SIG-M5 treated with dmso at 0.1 percent for 504 hours (cell line): ENCODE measurements around the gene AFTPH.
"Not testable (repeated sequence)": the region's sequence is repeated elsewhere in the genome, so short reads cannot be mapped to it uniquely, and the experiment has no call there.

ENCODE experiments used
- DNase-seq: peaks from one replicate; lab custom pipeline; 2025; ENCODE audit not compliant: unreplicated experiment; lab: John Stamatoyannopoulos, UW

Gene AFTPH

DNA sequence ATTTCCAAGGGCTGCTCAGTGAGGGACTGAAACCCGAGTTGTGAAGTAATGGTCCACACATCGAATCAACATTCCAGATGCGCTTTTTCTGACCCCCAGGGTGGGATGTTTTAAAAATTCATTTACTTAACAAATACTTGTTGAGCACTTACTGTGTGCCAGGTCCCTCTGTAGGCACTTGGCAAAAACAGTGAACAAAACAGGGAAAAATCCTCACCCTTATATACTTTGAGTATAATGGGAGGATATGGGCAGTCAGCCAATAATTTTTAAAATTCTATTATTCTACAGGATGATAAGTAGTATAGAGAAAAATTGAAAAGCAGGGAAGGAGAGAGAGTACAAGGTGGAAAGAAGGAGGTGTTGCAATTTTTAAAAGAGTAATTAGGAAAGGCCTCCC lies 31.3 kb upstream of the AFTPH start:
- DNase-seq: no peak

DNA sequence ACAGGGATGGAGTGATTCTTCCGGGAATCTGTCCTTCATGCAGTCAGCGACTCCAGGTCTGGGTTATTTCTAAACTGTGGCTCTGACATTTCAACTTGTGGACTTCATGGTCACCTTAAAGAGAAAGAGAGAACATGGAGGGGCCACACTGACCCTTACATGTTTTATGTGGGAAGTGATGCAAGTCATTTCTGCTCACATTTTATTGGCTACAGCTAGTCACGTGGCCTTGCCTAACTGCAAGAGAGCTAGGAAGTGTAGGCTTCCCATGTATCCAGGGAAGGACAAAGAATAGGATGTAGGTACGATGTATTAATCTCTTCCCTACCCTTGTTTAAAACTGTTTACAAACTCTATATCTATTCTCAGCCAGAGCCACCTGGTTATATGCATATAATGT lies 30.3 kb upstream of the AFTPH start:
- DNase-seq: no peak

DNA sequence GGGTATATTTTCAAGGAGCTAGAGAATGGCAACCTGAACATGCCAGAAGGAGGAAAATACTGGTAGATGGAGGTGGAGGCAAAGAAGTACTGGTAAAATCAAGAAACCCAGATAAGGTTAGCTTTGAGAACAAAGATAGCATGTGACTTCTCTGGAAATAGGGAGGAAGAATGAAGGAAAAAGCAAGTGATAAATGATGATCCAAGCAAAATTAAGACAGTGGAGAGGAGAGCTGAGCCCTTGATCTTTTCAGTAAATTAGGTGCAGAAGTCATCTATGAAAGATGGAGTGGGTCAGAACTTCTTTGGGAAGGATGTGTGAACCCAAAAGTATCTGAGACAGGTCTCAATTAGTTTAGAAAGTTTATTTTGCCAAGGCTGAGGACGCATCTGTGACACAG lies 25.7 kb upstream of the AFTPH start:
- no peak for DNase-seq

DNA sequence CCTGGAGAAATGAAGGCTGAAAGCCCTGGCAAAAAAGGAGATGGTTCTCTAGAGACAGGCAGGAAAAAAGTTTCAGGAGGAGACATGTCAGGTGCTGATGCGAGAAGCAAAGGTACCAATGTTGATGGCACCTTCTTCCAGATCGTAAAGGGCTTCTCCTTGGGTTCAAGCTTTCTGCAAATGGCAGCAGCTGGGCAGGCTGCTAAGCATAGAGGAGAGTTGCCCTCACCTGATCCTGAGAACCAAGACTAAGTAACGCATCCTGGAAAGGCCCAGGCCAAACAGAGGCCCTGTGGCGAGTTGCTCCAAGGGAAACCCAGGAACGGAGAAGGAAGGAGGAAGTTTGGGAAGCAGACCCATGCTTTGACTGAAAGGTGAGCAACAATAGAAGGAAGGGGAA lies 23.6 kb upstream of the AFTPH start:
- no peak for DNase-seq

DNA sequence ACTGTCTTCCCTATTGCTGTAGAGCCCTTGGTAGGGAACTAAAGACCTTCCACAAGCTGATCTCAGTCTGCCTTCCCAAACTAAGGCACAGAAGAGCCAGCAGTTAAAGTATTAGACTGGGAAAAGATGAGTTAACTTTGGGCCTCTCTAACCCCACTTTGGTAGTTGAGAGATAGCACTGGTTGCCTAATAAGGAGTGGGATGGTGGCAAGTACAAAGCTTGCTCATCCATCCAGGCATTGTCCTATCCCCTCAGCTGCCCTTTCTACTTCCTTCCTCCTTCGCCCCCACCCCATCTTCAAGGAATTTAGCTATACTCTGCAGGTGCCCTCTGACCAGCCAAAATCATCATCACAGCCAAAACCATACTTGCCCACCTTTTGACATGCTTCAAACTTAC lies 22.2 kb upstream of the AFTPH start:
- DNase-seq: no peak

DNA sequence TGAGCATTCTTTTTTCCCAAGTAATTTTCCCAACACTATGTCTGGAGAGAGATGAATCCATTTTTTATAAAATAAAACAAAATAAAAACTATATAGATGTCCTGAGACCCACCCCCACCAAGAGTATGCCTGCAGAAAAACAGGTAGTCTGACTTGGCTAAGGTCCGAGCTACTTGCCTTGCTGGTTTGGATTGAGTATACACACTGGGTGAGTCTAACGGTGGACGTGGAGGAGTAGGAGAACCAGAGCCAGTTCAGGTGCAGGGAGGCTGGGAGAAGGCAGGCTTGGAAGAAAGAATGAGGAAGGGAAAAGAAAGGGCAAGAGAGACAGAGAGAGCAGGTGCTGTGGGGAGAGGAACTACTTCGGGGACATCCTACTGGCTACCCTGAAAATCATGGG lies 21.3 kb upstream of the AFTPH start:
- no peak for DNase-seq

DNA sequence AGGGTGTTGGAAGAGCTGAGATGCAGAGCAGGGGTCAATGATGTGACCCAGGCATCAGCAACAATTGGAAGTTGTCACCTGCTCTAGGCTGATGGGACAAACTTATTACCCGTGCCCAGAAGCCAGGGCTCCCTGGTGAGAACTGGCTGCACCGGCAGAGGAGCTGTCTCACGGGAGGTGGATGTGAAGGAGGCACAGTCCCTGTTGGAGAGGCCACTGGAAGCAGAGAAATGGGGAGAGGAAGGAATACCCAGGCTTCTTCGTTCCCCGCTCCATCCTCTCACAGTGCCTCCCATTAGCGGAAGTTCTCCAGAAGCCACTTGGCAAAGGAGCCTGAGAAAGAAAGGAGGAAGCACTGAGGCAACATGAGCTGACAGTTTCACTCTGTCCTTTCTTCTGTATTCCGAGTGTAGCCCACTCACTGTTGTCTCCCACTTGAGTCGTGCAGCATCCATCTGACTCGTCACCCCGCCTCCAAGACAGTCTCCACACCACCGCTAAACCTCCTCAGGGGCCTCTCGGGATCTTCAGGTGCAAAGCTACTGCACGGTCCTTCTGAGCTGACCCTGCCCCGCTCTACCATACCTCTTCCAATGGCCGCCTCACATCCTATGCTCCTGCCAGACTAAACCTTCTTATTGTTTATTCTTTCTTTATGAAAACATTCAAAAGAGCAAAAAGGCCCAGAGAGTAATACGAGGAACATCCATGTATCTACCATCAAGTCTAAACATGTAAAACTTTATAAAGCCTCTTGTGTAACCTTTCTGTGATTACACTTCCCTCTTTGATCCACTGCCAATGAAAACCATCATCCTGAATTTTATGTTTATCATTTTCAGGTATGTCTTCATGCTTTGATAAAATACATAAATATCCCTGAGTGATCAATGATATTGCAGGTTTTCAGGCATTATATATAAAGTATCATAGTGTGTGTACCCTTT lies 19.1 kb upstream of the AFTPH start:
- DNase-seq: peak; percentile 81

DNA sequence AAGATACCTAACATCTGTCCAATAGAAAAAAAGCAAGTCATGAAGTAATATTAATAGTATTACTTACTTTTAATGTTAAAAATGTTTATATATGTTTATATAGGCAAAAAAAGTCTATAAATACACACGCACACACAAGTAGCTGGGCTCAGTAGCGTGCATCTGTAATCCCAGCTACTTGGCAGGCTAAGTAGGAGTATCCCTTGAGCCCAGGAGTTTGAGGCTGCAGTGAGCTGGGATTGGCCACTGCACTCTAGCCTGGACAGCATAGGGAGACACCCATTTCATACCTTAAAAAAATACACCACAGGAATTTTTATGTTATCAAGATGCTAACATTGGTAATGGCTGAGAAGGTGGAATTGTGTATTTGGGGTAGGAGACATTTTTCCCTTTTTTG lies 17.4 kb upstream of the AFTPH start:
- no peak for DNase-seq

DNA sequence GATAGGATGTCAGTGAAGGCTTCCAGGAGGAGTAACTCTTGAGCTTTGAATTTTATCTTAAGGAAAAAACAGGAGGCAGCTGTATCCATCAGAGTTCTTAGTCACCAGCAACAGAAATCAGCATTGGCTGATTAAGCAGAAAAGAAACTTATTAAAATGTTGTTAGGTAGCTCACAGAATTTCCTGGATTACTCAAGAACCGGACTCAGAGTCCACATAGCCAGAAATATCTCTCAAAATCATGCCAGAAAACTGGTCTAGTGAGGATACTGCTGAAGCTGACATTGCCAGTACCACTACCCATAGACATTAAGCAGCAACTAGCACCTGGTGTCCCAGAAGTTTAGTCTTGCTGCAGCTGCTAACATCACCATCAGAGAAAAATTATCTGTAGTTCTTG lies 10.1 kb upstream of the AFTPH start:
- DNase-seq: no peak

DNA sequence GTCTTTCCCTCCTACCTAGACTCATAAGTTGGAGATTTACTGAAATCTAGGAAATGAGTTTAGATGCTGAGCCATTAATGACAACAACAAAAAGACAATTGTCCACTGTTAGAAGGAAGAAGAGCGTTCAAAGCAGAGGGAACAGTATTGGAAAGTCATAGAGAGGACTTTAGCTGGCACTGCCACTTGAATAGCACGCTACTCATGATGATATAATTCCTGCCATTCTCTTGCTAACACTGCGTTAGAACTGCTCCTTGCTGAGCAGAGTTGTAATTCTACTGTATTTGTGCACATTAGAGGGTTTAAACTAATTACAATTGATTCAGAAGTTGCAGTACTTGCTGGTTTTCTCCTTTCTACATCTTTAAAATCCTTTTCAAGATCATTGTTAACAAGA lies 9.0 kb upstream of the AFTPH start:
- no peak for DNase-seq

DNA sequence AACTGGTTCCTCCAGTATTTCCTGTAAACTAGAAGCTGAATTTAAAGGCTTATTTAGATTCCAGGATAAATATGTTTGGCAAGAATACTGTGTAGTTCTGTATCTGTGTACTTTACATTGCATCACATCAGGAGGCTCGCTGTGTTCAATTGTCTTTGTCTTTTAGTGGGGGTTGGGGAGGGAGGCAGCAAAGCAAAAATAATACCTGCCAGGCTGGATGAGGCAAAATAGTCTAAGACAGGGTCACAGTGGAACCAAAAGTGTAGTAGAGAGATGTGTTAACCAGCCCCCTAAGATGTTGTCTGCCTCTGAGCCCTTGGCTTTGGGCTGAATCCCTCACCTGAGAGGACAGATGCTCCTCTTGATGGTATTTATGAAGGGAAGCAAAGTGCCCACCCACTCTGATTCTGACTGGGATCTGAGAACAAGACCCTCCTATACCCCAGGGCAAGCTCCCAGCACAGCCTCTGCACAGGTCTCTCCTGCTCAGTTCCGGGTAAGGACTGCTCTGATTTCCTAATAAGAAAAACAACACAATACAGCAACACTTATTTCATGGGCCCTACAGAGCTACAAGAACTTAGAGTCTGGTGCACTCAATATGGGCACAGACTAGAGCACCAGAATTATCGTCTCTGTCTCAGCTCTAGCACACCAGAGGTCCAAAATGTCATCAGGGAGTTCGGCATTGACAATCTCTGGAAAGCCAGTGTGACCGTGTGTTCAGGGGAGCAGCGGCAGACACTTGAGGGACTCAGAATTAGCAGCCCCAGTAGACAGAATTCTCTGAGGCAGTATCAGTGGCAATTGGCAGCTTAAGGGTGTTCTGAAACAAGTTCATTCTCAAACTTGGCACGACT lies 7.2 kb upstream of the AFTPH start:
- DNase-seq: peak; percentile 53

DNA sequence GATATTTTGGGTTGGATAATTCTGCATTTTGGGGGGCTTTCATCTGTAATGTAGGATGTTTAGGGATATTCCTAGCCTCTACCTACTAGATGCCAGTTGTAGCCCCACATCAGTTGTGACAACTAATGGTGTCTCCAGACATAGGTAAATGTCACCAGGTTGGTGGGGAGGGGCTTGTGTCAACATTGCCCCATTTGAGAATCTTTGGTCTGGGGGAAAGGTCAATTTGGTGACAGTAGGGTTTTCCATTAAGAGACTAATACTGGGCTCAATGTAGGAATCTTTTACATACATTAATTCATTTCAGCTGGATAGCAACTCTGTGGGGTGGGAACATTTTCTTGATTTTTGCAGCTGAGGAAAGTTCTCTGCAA lies 6.6 kb upstream of the AFTPH start:
- DNase-seq: no peak

DNA sequence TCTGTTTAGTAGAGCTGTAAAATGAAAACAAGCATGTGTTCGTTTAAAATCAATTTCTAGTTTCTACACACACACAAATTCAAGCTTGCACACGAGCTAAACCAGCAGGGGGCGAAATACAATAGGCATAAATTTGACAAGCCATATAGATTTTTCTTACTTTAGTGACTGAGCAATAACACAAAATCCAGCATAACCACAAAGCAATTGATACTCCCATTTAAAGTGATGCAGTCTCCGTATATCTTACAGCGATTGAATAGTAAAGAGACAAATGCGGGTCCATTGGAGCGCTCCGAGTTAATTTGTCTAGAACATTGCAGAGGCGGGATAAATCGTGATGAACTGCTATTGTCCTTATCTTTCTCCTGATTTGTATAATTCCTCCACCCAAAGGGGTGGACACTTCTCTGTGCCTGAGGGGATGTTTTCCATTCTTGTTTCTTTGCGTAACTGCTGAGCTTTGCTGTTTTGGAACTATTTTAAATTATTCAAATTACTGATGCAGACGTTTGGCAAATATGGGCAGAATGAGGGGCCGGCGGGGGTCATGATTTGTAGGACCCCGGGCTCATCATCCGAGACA lies 1.2 kb upstream of the AFTPH start:
- peak; percentile 93 for DNase-seq

DNA sequence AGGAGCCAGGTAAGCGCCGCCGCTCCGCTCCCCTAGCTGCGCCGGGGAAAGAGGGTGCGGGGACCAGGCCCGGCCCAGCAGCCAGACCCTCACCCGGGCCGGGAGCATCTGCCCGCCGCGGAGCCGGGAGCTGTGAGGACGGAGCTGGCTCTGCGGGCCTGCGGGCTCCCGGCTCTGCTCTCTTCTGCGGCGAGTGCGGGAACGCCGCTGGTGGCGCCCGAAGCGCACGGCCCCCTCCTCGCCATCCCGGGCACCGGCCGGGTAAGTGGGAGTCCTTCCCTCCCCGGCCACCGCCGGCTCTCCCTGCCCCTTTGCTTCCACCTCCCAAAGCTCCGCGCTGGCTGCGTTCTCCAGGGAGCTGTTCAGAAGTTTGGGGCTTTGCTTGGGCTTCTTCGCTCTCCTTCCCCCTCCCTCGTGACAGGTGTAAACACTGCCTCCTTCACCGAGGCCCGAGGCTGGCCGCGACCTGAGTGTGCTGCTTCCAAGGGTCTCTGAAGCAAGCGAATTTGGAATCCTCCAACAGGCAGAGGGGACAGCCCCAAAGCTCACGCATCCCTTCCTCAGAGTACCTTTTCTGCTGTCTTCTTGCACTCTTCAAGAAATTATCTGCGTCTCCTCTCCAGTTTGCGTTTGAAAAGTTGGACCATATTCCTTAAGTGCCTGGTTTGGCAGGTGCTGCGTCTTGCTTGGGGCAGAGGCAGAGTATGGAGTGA lies 632 bp downstream of the AFTPH start:
- DNase-seq: no peak

DNA sequence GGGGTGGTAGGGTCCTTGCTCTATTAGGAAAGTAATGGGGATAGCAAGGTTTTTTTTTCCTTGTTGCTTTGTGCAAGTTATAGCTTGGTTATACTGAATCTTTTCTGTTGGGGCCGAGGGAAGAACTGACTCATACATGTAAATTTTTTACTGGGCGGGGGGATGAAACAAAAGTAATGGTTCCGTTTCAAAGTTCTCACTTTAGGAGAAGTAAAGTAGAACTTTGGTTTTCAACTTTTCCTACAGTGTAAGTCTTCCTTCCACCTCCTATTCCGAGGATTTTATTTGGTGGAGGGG lies 1.1 kb downstream of the AFTPH start:
- peak; percentile 80 for DNase-seq

DNA sequence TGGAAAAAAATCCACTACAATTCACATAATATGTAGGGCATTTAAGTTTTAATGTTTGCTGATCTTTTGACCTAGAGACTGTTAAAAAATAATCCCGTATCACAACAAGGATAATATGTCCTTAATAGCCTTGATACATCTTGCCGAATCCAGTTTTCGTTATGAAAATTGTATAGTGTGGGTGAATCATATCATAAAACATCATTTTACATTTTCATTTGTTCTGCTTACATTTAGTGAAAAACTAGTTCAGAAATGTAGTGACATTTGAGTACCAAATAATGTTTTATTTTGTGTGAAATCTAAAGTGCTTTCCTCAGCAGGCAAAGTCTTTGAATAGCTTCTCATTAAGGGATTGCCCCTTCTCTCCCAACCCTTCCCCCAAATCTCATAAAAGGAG lies 1.9 kb downstream of the AFTPH start:
- no peak for DNase-seq

DNA sequence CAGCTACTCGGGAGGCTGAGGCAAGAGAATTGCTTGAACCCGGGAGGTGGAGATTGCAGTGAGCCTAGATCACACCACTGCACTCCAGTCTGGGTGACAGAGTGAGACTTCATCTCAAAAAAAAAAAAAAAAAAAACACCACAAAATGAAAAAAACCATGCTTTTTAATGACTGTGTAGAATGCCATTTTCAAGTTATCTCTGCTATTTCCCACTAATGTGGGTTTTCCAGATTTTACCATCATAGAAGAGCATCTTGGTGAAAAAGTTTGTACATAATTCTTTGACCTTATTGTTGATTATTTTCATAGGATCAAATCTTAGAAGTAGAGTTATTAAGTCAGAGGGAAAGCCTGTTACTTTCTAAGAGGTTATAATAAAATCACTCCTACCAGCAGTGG lies 6.8 kb downstream of the AFTPH start:
- not testable (repeated sequence) for DNase-seq

DNA sequence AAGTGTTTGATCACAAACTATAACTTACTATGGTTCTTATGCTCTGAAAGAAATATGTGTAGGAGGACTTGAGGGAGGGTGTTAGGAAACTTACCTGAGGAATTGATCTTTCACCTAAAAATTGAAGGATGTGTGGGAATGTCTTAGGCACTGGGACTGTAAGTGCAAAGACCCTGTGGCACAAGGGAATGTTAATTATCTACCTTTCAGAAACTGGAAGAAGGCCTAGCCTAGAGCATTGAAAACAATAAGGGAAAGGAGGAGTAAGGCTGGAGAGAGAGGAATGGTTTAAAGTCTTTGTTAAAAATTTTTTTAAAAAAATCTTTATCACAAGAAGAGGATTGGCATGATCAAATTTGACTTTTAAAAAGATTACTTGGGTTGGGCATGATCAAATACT lies 7.9 kb downstream of the AFTPH start:
- DNase-seq: no peak

DNA sequence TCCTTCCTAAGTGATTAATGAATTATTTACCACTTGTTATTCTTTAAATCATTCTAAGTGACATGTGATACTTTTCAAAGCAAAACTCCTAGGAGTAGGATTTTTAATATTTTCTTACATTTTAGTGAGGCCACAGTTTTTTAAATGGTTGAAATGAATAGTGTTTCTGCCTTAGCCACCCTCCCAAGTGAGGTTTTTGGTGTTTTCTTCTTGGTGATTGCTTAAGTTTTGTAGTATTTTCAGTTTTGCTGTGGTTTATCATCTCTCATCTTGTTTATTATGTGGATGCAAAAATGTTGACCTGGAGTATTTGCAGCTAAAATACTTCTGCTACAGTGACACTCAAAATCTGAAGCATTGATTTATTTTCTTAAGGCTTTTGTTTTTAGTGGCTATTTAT lies 9.8 kb downstream of the AFTPH start:
- no peak for DNase-seq

DNA sequence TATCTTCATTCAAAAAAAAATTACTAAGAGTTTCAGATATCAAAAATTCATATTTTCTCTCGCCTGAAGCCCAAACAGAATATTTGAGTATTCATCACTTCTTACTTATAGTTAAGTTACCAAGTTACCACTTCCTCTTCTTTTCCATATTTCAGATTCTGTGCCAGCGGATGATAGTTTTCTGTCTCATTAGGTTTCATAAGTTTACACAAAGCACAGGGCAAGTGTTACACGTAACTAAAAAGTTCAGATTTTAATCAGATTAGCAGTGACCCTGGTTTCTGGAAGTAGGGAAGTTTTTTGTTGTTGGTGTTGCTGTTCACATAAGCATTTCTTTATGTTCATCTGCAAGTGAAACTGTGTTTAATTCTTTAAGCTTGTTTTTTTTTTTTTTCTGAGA lies 10.2 kb downstream of the AFTPH start:
- peak; percentile 65 for DNase-seq

DNA sequence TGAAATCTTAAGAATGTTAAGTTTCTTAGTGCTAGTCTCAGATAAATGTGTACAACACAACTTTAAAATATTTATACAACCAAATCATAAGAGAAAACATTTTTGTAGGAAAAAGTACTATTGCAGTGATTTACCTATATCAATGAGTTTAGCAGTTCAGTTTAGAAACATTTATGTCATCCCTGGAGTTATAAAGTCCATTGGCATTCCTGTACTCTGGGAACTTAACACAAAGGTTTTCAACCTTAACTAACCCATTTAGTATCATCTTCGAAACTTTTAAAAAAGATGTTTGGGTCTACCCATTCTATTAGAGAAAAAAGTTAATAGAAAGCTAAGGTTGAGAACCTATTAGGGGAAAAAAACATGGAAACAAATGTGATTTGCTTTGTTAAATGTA lies 10.9 kb downstream of the AFTPH start:
- no peak for DNase-seq
